Measurements from ENCODE around the gene MATR3.

GRCh38 chr5:139275536-139275935, 18.0 kb upstream of the MATR3 start:
- TF ChIP-seq TAF1 (IDR thresholded peaks at IDR 0.05; ENCODE audit: borderline replicate concordance, insufficient read depth, low read length) (no peak), REST (IDR thresholded peaks at IDR 0.05; ENCODE audit: insufficient read depth in 1 of 2, low read depth in 2 of 2, low read length in 2 of 2) (no peak), SIN3A (IDR thresholded peaks at IDR 0.05; ENCODE audit: borderline replicate concordance, insufficient read depth, low read length) (no peak), POLR2AphosphoS5 (IDR thresholded peaks at IDR 0.05; ENCODE audit: low read depth, low read length) (no peak)
